Hematopoietic multipotent progenitor cell (in vitro differentiated cells): Measurements from ENCODE around the gene HIVEP3. TPM values are rescaled to one million over a fixed set of nuclear protein-coding genes. Genes with fewer than 3 reads are reported as not detected.
"Not testable (repeated sequence)": the region's sequence is repeated elsewhere in the genome, so short reads cannot be mapped to it uniquely, and the experiment has no call there.

ENCODE experiments used
- DNase-seq, 3 donors: peaks; one replicate each; pipeline ENCODE4 v3.0.0-alpha.2; 2011 to 2015; ENCODE audit warnings: low read depth in 2 of 3, low spot score in 2 of 3
- total RNA-seq: library from RNA; depleted of rRNA; stranded (reverse); fragments of >200 nt; gene quantifications from one replicate; pipeline ENCODE4 v1.2.3, GENCODE V29; 2012

HIVEP3 gene
- total RNA-seq, 1 donor: 4.6 TPM

DNA sequence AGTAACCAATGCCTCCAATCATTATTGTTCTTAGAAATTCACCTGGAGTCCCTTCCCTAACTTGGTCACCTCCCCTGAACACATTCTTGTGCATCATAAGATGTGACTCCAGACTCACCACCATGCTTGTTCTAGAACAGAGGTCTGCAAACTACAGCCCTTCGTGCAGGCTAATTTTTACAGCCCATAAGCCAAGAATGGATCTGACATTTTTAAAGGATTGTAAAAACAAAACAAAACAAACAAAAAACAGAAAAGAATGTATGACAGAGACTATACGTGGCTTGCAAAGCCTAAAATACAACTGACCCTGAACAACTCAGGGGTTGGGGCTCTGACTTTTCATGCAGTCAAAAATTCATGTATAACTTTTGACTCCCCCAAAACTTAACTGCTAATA lies 6.2 kb upstream of the HIVEP3 start:
- DNase-seq: no peak

DNA sequence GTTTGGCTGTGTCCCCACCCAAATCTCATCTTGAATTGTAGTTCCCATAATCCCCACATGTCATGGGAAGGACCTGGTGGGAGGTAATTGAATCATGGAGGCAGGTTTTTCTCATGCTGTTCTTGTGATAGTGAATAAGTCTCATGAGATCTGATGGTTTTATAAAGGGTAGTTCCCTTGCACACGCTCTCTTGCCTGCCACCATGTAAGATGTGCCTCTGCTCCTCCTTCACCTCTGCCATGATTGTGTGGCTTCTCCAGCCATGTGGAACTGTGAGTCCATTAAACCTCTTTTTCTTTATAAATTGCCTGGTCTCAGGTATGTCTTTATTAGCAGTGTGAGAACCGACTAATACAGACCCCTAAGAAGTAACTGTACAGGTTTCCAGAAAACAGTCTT lies 2.5 kb upstream of the HIVEP3 start:
- DNase-seq: not testable (repeated sequence)

- no peak for DNase-seq
These were observed 1.9 kb upstream of the HIVEP3 start for GRCh38 chr1:41920658-41921057.

DNA sequence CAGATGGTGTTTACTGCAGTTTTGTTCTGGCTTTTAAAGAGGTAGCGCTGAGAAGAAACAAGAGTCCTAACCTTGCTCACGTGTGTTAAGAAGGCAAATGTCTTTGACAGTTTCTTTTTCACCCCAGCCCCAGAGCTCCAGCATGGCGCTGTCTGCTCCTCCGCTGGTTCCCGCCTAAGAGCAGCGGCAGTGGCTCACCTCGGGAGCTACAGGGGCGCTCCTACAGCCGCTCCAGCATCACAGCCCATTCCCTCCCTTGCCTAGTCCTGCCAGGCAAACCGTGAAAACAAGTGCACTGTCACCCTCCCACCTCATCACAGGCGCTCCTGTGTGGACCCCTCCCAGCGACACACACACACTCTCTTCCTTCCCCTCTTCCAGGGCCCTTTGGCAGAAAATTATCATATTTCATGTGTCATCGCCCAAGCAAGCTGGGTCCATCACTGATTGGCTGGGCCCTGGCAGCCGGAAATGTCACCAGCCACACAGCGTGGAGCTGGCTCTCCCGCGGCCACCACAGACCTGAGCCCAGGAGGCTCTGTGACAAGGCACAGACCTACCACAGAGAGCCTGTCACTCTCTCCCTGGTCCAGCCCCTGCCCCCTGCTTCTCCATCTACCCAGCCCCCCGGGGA lies 1.2 kb upstream of the HIVEP3 start:
- peak; percentile 56 to 94 (median 84) for DNase-seq

GRCh38 chr1:41919131-41919530 lies 409 bp upstream of the HIVEP3 start:
- no peak for DNase-seq

DNA sequence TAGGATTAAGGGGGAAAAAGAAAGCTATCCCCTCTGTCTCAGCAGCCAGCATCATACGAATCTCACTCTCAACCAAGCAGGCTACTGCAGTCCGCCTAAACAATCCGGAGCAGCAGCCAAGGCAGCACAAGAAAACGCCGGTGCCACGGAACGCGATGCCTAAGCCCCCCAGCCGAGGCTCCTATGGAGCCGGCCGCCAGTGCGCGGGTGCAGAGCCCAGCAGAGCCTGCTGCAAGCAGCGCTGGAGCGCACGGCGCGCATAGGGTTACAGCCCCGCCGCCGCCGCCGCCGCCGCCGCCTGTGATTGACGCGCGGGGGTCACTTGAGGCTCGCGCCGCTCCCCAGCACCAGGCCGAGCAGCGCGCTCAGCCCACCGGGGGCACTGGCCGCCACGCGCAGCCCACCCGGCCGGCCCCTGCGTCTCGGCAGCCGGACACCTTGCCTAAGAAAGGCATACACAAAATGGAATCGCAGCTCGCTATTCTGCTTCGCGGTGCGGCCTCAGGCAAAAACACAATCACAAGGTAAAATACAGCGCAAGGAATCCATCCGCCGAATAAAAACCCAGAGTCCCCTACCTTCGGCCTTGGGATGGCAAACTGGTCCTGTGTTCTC lies 780 bp downstream of the HIVEP3 start:
- DNase-seq: peak in 1 of 3 donors; percentile 51

- DNase-seq: no peak
These were observed 1.6 kb downstream of the HIVEP3 start for GRCh38 chr1:41917076-41917475.

- peak in 1 of 3 donors; percentile 56 for DNase-seq
These were observed 2.7 kb downstream of the HIVEP3 start for GRCh38 chr1:41915786-41916571.

- no peak for DNase-seq
These were observed 4.2 kb downstream of the HIVEP3 start for GRCh38 chr1:41914516-41914915.

- no peak for DNase-seq
These were observed 5.7 kb downstream of the HIVEP3 start for GRCh38 chr1:41913014-41913413.

DNA sequence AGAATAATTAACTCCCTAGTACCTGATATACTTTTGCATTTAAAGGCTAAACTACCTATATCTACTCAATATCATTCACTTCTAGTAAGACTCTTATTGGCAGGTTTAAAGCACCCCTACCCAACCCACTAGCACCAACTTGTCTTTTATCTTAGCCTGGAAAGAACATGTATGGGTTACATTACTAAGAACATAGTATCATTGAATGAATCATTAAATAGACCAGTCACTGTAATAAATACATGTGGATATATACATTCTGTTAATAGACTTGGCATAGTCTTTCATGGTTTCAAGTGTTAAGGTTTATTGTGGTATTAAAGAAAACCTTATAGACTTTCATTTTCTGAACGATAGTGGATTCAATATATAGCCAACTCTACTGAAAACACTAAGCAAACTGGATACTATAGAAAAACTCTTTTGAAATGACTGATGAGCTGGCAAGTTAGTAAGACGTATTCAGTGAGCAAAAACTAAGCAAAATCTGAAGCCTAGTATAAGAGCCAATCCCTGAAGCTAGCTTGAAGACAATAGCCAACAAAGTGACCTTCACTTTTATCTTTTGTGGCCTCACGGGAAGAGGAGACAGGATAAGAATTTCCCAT lies 10.3 kb downstream of the HIVEP3 start:
- no peak for DNase-seq

- no peak for DNase-seq
These were observed 11.3 kb downstream of the HIVEP3 start for GRCh38 chr1:41907446-41907845.

- peak in 1 of 3 donors; percentile 61 for DNase-seq
These were observed 11.8 kb downstream of the HIVEP3 start for GRCh38 chr1:41906943-41907342.

- DNase-seq: no peak
These were observed 13.5 kb downstream of the HIVEP3 start for GRCh38 chr1:41905093-41905675.

GRCh38 chr1:41902664-41903063 lies 16.1 kb downstream of the HIVEP3 start:
- DNase-seq: no peak

- DNase-seq: no peak
These were observed 16.6 kb downstream of the HIVEP3 start for GRCh38 chr1:41902159-41902577.

DNA sequence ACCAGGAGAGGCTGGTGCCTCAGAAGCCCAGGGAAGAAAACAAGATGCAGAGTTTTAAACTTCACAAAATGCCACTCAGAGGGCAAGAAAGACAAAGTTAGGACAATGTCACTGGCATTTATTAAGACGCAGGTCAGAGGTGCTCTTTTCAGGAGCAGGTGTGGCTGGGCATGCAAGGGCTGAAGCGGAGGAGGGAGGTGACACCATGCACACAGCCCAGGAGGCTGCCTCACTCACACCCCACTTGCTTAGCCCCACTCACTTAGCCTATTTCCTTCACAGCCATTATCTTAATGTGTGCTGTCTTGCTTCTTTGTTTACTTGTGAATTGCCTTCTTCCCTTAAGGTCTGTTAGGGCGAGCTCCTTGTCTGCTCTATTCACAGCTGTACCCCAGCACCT lies 17.2 kb downstream of the HIVEP3 start:
- DNase-seq: no peak

DNA sequence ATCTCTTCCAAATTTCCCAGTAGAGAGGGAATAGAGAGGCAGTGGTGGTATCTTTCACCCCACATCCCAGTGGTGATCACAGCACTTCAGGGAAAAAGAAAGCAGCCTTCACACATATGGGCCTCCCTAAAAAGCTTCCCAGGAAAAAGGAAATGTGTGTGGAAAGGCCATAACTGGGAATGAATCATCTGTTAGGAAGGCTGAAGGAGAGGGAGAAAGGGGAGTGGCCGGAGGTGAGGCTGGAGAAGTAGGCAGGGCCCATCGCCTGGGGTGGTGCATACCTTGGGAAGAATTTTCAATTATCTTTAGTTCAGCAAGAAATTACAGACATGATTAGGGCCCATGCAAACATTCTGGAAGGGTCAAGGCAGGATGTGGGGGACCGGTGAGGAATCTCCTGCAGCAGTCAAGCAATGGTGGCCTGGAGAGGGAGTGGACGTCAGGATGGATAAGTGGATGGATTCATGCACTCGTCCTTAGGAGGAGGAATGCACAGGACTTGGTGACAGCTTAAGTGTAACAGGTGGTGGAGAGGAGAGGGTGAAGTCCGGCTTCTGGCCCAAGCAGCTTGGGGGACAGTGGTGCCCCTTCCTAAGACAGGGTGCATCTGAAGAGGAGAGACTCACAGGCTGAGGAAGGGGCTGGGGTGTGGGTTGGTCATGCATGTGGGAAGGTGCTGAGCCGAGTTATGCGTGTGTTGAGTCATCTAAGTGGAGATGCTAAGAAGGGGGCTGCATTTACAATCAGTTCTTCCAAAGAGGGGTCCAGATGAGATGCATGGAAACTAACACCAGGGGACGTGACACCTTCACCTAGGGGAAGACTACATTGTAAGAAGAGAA lies 17.9 kb downstream of the HIVEP3 start:
- no peak for DNase-seq

DNA sequence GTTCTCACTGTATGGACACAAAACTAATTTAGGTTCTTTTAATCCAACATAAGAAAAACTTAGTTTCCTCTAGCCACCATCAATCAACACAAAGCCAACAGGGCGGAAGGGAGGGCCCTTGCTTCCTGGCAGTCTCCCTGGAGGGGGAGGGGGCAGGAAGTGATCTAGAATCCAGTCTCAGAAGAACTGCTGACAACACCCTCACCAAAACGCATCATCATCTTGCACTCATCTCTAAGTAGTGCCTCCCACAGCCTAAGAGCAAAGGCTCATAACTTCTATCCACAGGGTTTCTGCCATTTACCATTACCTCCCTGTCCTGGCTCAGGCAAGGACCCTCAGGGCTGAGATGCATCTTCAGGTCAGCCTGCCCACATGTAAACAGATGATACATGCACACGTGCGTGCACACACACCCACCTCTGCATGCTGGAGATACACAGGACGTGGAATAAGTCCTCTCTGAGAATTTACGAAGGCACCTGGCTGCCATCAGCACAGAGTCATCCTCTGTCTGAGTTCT lies 20.5 kb downstream of the HIVEP3 start:
- DNase-seq: peak in 2 of 3 donors; percentile 41 to 83

DNA sequence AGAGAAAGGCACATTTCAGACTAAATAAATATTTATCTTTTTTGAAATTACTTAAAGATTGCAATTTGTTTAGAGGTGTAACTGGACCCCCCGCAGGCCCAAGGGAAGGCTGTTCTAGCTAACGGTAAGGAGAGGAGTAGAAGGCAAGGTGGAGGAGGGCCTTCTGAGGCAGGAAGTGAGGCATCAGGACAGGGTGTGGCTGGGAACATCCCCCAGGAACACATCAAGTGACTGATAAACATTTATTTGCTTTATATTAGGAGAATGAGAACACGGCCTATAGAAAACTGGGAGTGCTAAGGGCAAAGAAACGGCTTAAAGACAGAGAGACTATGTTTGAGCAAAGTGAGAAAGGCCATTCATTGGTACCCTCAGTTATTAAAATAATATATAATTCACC lies 23.2 kb downstream of the HIVEP3 start:
- DNase-seq: no peak
